ENCODE results near the gene TMEM270. TPM values are rescaled to one million over a fixed set of nuclear protein-coding genes. Genes with fewer than 3 reads are reported as not detected.

The TMEM270 gene
- total RNA-seq, 1 experiment from 2014 or later = 1.1 TPM

DNA sequence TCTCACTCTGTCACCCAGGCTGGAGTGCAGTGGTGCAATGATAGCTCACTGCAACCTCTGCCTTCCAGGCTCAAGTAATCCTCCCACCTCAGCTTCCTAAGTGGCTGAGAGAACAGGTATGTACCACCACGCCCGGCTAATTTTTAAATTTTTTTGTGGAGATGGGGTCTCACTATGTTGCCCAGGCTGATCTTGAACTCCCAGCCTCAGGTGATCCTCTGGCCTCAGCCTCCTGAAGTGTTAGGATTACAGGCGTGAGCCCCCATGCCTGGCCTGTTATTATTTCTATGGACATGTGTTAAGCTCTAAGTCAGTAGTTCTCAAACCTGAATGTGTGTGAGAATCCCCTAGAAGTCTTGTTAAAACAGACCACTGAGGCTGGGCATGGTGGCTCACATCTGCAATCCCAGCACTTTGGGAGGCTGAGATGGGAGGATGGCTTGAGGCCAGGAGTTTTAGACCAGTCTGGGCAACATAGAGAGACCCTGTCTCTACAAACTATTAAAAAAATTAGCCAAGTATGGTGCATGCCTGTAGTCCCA is 24.5 kb downstream of the TMEM270 start:
- TF ChIP-seq TCF7L2 (IDR thresholded peaks at IDR 0.05; ENCODE audit: borderline replicate concordance, extremely low read depth, insufficient read depth, insufficient read length) (no peak), POLR2AphosphoS5 (IDR thresholded peaks at IDR 0.05; ENCODE audit: low read depth, low read length) (no peak), FOSL1 (IDR thresholded peaks at IDR 0.05; ENCODE audit: low read depth) (no peak), EZH2 (IDR thresholded peaks at IDR 0.05) (no peak), JUND (IDR thresholded peaks at IDR 0.05) (no peak), ELF1 (IDR thresholded peaks at IDR 0.05; ENCODE audit: borderline replicate concordance, low read depth) (no peak), RAD21 (IDR thresholded peaks at IDR 0.05; ENCODE audit: low read depth) (no peak), ZNF274 (IDR thresholded peaks at IDR 0.05; ENCODE audit: low read depth, low read length) (no peak), CEBPB (IDR thresholded peaks at IDR 0.05; ENCODE audit: low read depth) (no peak)
- TF ChIP-seq, protein P1, sequence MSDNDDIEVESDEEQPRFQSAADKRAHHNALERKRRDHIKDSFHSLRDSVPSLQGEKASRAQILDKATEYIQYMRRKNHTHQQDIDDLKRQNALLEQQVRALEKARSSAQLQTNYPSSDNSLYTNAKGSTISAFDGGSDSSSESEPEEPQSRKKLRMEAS (IDR thresholded peaks at IDR 0.05) = no peak
- TF ChIP-seq, protein P2, sequence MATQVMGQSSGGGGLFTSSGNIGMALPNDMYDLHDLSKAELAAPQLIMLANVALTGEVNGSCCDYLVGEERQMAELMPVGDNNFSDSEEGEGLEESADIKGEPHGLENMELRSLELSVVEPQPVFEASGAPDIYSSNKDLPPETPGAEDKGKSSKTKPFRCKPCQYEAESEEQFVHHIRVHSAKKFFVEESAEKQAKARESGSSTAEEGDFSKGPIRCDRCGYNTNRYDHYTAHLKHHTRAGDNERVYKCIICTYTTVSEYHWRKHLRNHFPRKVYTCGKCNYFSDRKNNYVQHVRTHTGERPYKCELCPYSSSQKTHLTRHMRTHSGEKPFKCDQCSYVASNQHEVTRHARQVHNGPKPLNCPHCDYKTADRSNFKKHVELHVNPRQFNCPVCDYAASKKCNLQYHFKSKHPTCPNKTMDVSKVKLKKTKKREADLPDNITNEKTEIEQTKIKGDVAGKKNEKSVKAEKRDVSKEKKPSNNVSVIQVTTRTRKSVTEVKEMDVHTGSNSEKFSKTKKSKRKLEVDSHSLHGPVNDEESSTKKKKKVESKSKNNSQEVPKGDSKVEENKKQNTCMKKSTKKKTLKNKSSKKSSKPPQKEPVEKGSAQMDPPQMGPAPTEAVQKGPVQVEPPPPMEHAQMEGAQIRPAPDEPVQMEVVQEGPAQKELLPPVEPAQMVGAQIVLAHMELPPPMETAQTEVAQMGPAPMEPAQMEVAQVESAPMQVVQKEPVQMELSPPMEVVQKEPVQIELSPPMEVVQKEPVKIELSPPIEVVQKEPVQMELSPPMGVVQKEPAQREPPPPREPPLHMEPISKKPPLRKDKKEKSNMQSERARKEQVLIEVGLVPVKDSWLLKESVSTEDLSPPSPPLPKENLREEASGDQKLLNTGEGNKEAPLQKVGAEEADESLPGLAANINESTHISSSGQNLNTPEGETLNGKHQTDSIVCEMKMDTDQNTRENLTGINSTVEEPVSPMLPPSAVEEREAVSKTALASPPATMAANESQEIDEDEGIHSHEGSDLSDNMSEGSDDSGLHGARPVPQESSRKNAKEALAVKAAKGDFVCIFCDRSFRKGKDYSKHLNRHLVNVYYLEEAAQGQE (IDR thresholded peaks at IDR 0.05; ENCODE audit: low read depth) = no peak
- TF ChIP-seq, protein P3, sequence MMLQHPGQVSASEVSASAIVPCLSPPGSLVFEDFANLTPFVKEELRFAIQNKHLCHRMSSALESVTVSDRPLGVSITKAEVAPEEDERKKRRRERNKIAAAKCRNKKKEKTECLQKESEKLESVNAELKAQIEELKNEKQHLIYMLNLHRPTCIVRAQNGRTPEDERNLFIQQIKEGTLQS (IDR thresholded peaks at IDR 0.05) = no peak
- peaks cover 8% of the 10 kb centered on the region; the same call in 1 of the 2 replicates for H3K27me3 ChIP-seq (ENCODE audit: insufficient read depth, low read length)
- POLR2A ChIA-PET = no interaction called here

More for the DNA sequence above, 24.5 kb downstream of the TMEM270 start:
- Histone ChIP-seq H3K36me3 (ENCODE audit: control insufficient read depth in 1 of 2, insufficient read depth in 2 of 2, low read length in 2 of 2) (no peaks in the 10 kb centered on the region), H3K9ac (ENCODE audit: low read length) (no peak overlapping the region), H3K79me2 (ENCODE audit: insufficient read depth, low read length) (no peaks in the 10 kb centered on the region), H3K4me1 (ENCODE audit: control insufficient read depth in 1 of 2, insufficient read depth in 2 of 2, low read length in 2 of 2) (peaks cover 0 to 7% of the 10 kb centered on the region in 2 experiments; a peak in 1 of 4 replicates), H3K4me3 (replicated peaks in 1 of 2; ENCODE audit: low read depth in 1 of 2, low read length in 2 of 2) (no peak overlapping the region), H3K27ac (ENCODE audit: low read depth, low read length) (no peak overlapping the region), H4K20me1 (ENCODE audit: insufficient read depth) (no peaks in the 10 kb centered on the region), H3K9me3 (ENCODE audit: control insufficient read depth in 1 of 2, insufficient read depth in 1 of 2, low read depth in 1 of 2, low read length in 2 of 2) (no peaks in the 10 kb centered on the region), H3K4me2 (ENCODE audit: low read length) (no peak overlapping the region), H2AFZ (ENCODE audit: low read depth, low read length, poor library complexity, severe bottlenecking) (no peak overlapping the region), H3K9me2 (ENCODE audit: insufficient read depth) (no peaks in the 10 kb centered on the region)
- DNase-seq (ENCODE audit: low read depth, low spot score) (no peak), ATAC-seq (no peak)
- RAD21 ChIA-PET (ENCODE audit: low non-redundant PET in 1 of 2, low total read pairs in 2 of 2, uncharacterized antibody in 2 of 2, unreplicated experiment in 2 of 2) = interaction anchor here in 1 of 2 experiments (0.7 kb wide), 1 partner anchor 313 kb away, joined by 3 read pairs; no protein-coding TSS in a partner anchor
- no TSS peak for BruUV-seq (replicated peaks)
- CTCF ChIA-PET = no interaction called here
- intact Hi-C loops (cut with micrococcal nuclease) = no loop called here

Measured in HCT116 (cell line).